ENCODE data around the gene GNAO1.

GNAO1 gene

GRCh38 chr16:56332464-56333079, 141.3 kb downstream of the GNAO1 start:
- DNase-seq (ENCODE audit: low read depth, low spot score) = peak; percentile 21

- no peak for DNase-seq (ENCODE audit: low read depth, low spot score)
Measured at GRCh38 chr16:56334761-56335160, 143.5 kb downstream of the GNAO1 start.

GRCh38 chr16:56336071-56336688, 144.9 kb downstream of the GNAO1 start:
- DNase-seq (ENCODE audit: low read depth, low spot score) = no peak

GRCh38 chr16:56336711-56337110, 145.4 kb downstream of the GNAO1 start:
- no peak for DNase-seq (ENCODE audit: low read depth, low spot score)

- DNase-seq (ENCODE audit: low read depth, low spot score) = no peak
Measured at GRCh38 chr16:56337131-56337857, 146.0 kb downstream of the GNAO1 start.

GRCh38 chr16:56337858-56338325, 146.6 kb downstream of the GNAO1 start:
- no peak for DNase-seq (ENCODE audit: low read depth, low spot score)

GRCh38 chr16:56338566-56339318, 147.5 kb downstream of the GNAO1 start:
- no peak for DNase-seq (ENCODE audit: low read depth, low spot score)

- no peak for DNase-seq (ENCODE audit: low read depth, low spot score)
Measured at GRCh38 chr16:56339431-56340195, 148.3 kb downstream of the GNAO1 start.

- DNase-seq (ENCODE audit: low read depth, low spot score) = no peak
Measured at GRCh38 chr16:56340416-56340815, 149.1 kb downstream of the GNAO1 start.

- DNase-seq (ENCODE audit: low read depth, low spot score) = no peak
Measured at GRCh38 chr16:56340864-56341365, 149.6 kb downstream of the GNAO1 start.

- no peak for DNase-seq (ENCODE audit: low read depth, low spot score)
Measured at GRCh38 chr16:56341656-56342399, 150.5 kb downstream of the GNAO1 start.

- no peak for DNase-seq (ENCODE audit: low read depth, low spot score)
Measured at GRCh38 chr16:56343661-56344517, 152.6 kb downstream of the GNAO1 start.

GRCh38 chr16:56344518-56345405, 153.5 kb downstream of the GNAO1 start:
- DNase-seq (ENCODE audit: low read depth, low spot score) = no peak

- no peak for DNase-seq (ENCODE audit: low read depth, low spot score)
Measured at GRCh38 chr16:56345406-56346050, 154.2 kb downstream of the GNAO1 start.

GRCh38 chr16:56346131-56346890, 155.0 kb downstream of the GNAO1 start:
- no peak for DNase-seq (ENCODE audit: low read depth, low spot score)

- DNase-seq (ENCODE audit: low read depth, low spot score) = no peak
Measured at GRCh38 chr16:56347166-56347565, 155.9 kb downstream of the GNAO1 start.

- DNase-seq (ENCODE audit: low read depth, low spot score) = no peak
Measured at GRCh38 chr16:56347670-56348069, 156.4 kb downstream of the GNAO1 start.
